H1 (cell line): ENCODE results near the gene CYP2S1. TPM values are rescaled to one million over a fixed set of nuclear protein-coding genes. Genes with fewer than 3 reads are reported as not detected.

Experiments used
- CTCF ChIA-PET: fragments of 300-600 bp; sonication (Branson Sonifier 250); formaldehyde crosslinking; loops from one replicate; lab custom pipeline; 2021; ENCODE audit not compliant: partially characterized antibody; lab: Charles Lee
- POLR2A ChIA-PET: fragments of 300-600 bp; sonication (Branson Sonifier 250); formaldehyde crosslinking; loops from one replicate; lab custom pipeline; 2021; ENCODE audit warnings: inconsistent platforms; ENCODE audit not compliant: partially characterized antibody; lab: Charles Lee
- DNase-seq, 2 experiments: peaks; one replicate each; pipeline versions ENCODE4 v3.0.0 to v3.0.0-alpha.2; 2010 to 2022; ENCODE audit warnings: low spot score in 2 of 2, low read depth in 1 of 2, mixed read lengths in 1 of 2
- FAIRE-seq: peaks from 2 replicates; lab custom pipeline; 2011; peaks lifted over from hg19 to GRCh38; lab: Jason Lieb, UNC
- H2AFZ ChIP-seq: 2 replicates; pipeline ENCODE4 v1.8.1; 2012; ENCODE audit warnings: low read length, inconsistent platforms
- H2AK5ac ChIP-seq: 2 replicates; pipeline ENCODE4 v1.6.1; 2013; ENCODE audit warnings: low read depth, low read length
- H2BK120ac ChIP-seq: replicated peaks from 2 replicates; pipeline ENCODE3; 2013; ENCODE audit warnings: low read depth, low read length, inconsistent platforms
- H2BK12ac ChIP-seq: 2 replicates; pipeline ENCODE4 v1.6.1; 2013; ENCODE audit warnings: low read depth, low read length
- H2BK15ac ChIP-seq: 2 replicates; pipeline ENCODE4 v1.6.1; 2013; ENCODE audit warnings: low read length
- H2BK20ac ChIP-seq: 2 replicates; pipeline ENCODE4 v1.6.1; 2013; ENCODE audit warnings: low read length
- H2BK5ac ChIP-seq: 2 replicates; pipeline ENCODE4 v1.6.1; 2013; ENCODE audit warnings: low read depth, low read length
- H3K14ac ChIP-seq: 2 replicates; pipeline ENCODE4 v1.6.1; 2013; ENCODE audit warnings: inconsistent platforms; ENCODE audit not compliant: insufficient read length
- H3K18ac ChIP-seq: 2 replicates; pipeline ENCODE4 v1.6.1; 2013; ENCODE audit warnings: low read length; ENCODE audit errors: extremely low read depth
- H3K23ac ChIP-seq: 2 replicates; pipeline ENCODE4 v1.6.1; 2013; ENCODE audit warnings: inconsistent platforms; ENCODE audit not compliant: insufficient read length
- H3K23me2 ChIP-seq: 2 replicates; pipeline ENCODE4 v1.6.1; 2013; ENCODE audit warnings: low read depth, low read length
- H3K27ac ChIP-seq: 2 replicates; pipeline ENCODE4 v1.6.1; 2011; ENCODE audit warnings: low read depth, low read length, inconsistent platforms
- H3K27me3 ChIP-seq, 4 experiments: replicated peaks in 1 of 4; 1 replicate in 1 of 4; 2 replicates in 3 of 4; pipeline versions ENCODE4 v1.6.1 to v1.8.1; 2011 to 2013; ENCODE audit warnings: low read length in 3 of 4, mild to moderate bottlenecking in 3 of 4, inconsistent platforms in 2 of 4, mixed read lengths in 2 of 4, moderate library complexity in 1 of 4; ENCODE audit not compliant: control insufficient read depth in 3 of 4, insufficient read depth in 3 of 4; ENCODE audit errors: extremely low read depth in 1 of 4
- H3K36me3 ChIP-seq, 4 experiments: 2 replicates each; pipeline versions ENCODE4 v1.6.1 to v1.8.1; 2011 to 2013; ENCODE audit warnings: mild to moderate bottlenecking in 4 of 4, low read length in 3 of 4, moderate library complexity in 2 of 4, control low read depth in 1 of 4, inconsistent platforms in 1 of 4; ENCODE audit not compliant: insufficient read depth in 4 of 4, control insufficient read depth in 2 of 4
- H3K4ac ChIP-seq: replicated peaks from 2 replicates; pipeline ENCODE3; 2013; ENCODE audit warnings: low read length, low read depth, mixed read lengths, inconsistent platforms; ENCODE audit not compliant: insufficient read length
- H3K4me1 ChIP-seq, 4 experiments: replicated peaks in 1 of 4; 1 replicate in 1 of 4; 2 replicates in 3 of 4; pipeline versions ENCODE4 v1.6.1 to v1.8.1; 2011 to 2013; ENCODE audit warnings: low read length in 3 of 4, inconsistent platforms in 2 of 4, mixed read lengths in 1 of 4; ENCODE audit not compliant: insufficient read depth in 4 of 4, control insufficient read depth in 3 of 4
- H3K4me2 ChIP-seq, 2 experiments: 2 replicates each; pipeline versions ENCODE4 v1.6.1 to v1.8.1; 2011 to 2013; ENCODE audit warnings: low read depth in 2 of 2, low read length in 2 of 2, control low read depth in 1 of 2, inconsistent platforms in 1 of 2, mild to moderate bottlenecking in 1 of 2; ENCODE audit not compliant: insufficient read depth in 1 of 2
- H3K4me3 ChIP-seq, 4 experiments: fragments of 200-600, 300-600 bp in 1 of 4; sonication (generic), shearing (Covaris generic), sonication (Bioruptor Twin) in 1 of 4; 2 replicates each; pipeline versions ENCODE4 v1.5.1 to v1.8.1; 2011 to 2016; ENCODE audit warnings: low read length in 4 of 4, low read depth in 3 of 4, control low read depth in 2 of 4, inconsistent platforms in 2 of 4, mild to moderate bottlenecking in 2 of 4, mixed read lengths in 1 of 4, moderate library complexity in 1 of 4; ENCODE audit not compliant: insufficient read depth in 2 of 4; ENCODE audit errors: extremely low read depth in 1 of 4
- H3K56ac ChIP-seq: replicated peaks from 2 replicates; pipeline ENCODE3; 2013; ENCODE audit warnings: low read depth, mild to moderate bottlenecking, mixed read lengths, low read length, inconsistent platforms; ENCODE audit not compliant: insufficient read length
- H3K79me1 ChIP-seq: 2 replicates; pipeline ENCODE4 v1.6.1; 2013; ENCODE audit warnings: low read depth, low read length, control low read depth
- H3K79me2 ChIP-seq, 2 experiments: 2 replicates each; pipeline versions ENCODE4 v1.6.1 to v1.8.1; 2012 to 2013; ENCODE audit warnings: low read length in 2 of 2, mild to moderate bottlenecking in 2 of 2, inconsistent platforms in 1 of 2; ENCODE audit not compliant: insufficient read depth in 2 of 2, control insufficient read depth in 1 of 2
- H3K9ac ChIP-seq, 4 experiments: replicated peaks in 1 of 4; 1 replicate in 1 of 4; 2 replicates in 3 of 4; pipeline versions ENCODE4 v1.6.1 to v1.8.1; 2011 to 2013; ENCODE audit warnings: low read depth in 3 of 4, low read length in 3 of 4, control low read depth in 2 of 4, mild to moderate bottlenecking in 2 of 4, moderate library complexity in 2 of 4, inconsistent platforms in 1 of 4; ENCODE audit errors: extremely low read depth in 1 of 4
- H3K9me3 ChIP-seq, 2 experiments: 2 replicates each; pipeline versions ENCODE4 v1.6.1 to v1.8.1; 2012 to 2013; ENCODE audit warnings: mild to moderate bottlenecking in 2 of 2, moderate library complexity in 2 of 2, control low read depth in 1 of 2, inconsistent platforms in 1 of 2, low read depth in 1 of 2, low read length in 1 of 2, mixed read lengths in 1 of 2; ENCODE audit not compliant: insufficient read depth in 2 of 2
- H4K20me1 ChIP-seq, 2 experiments: replicated peaks in 1 of 2; 2 replicates each; pipeline versions ENCODE3 to v1.8.1; 2011 to 2013; ENCODE audit warnings: inconsistent platforms in 2 of 2, low read length in 2 of 2, mild to moderate bottlenecking in 1 of 2; ENCODE audit not compliant: insufficient read depth in 2 of 2, control insufficient read depth in 1 of 2
- H4K5ac ChIP-seq: 2 replicates; pipeline ENCODE4 v1.6.1; 2013; ENCODE audit warnings: low read length, low read depth, mixed read lengths, inconsistent platforms; ENCODE audit not compliant: insufficient read length
- H4K8ac ChIP-seq: 2 replicates; pipeline ENCODE4 v1.8.0; 2013; ENCODE audit warnings: mild to moderate bottlenecking, moderate library complexity, low read length, inconsistent platforms; ENCODE audit not compliant: insufficient read depth; ENCODE audit errors: extremely low read depth
- H4K91ac ChIP-seq: replicated peaks from 2 replicates; pipeline ENCODE3; 2013; ENCODE audit warnings: low read length, mixed read lengths, inconsistent platforms; ENCODE audit not compliant: insufficient read length
- ATF2 ChIP-seq: IDR thresholded peaks from 2 replicates; pipeline ENCODE4 v1.6.1; 2012; ENCODE audit warnings: low read length, inconsistent platforms
- JUN ChIP-seq: IDR thresholded peaks from 2 replicates; pipeline ENCODE4 v1.6.1; 2011; ENCODE audit warnings: low read depth, mild to moderate bottlenecking, improper control_type of control experiment, low read length
- NRF1 ChIP-seq: IDR thresholded peaks from 2 replicates; pipeline ENCODE4 v1.6.1; 2011; ENCODE audit warnings: mild to moderate bottlenecking, low read depth, low read length, improper control_type of control experiment
- SAP30 ChIP-seq: fragments of 300-600 bp; sonication (generic); IDR thresholded peaks from 2 replicates; pipeline ENCODE4 v1.7.1; 2012; ENCODE audit warnings: low read length, moderate library complexity, mild to moderate bottlenecking, inconsistent platforms; ENCODE audit not compliant: insufficient read depth, insufficient replicate concordance
- YY1 ChIP-seq: IDR thresholded peaks from 2 replicates; pipeline ENCODE4 v1.6.1; 2011; ENCODE audit warnings: low read depth, mild to moderate bottlenecking, low read length
- whole genome bisulfite sequencing, 2 experiments: shearing (Covaris generic) in 1 of 2; methylation state at CpG; one replicate each; pipeline versions ENCODE4 v1.1.6 to v1.1.7; 2013 to 2015; ENCODE audit warnings: low lambda C conversion rate in 2 of 2, mixed read lengths in 2 of 2, inconsistent platforms in 1 of 2, low coverage in 1 of 2, missing lambda C conversion rate in 1 of 2; ENCODE audit not compliant: insufficient replicate concordance in 2 of 2, insufficient coverage in 1 of 2, insufficient read length in 1 of 2; ENCODE audit errors: extremely low coverage in 1 of 2, missing lambda C conversion rate in 1 of 2; 5-methylcytosine and 5-hydroxymethylcytosine counted together
- polyA plus RNA-seq, 7 experiments: library from polyadenylated mRNA; depleted of rRNA in 3 of 7; stranded (reverse) in 5 of 7; unstranded in 2 of 7; fragments of >200 nt in 5 of 7; fragments of 200-250 nt in 2 of 7; gene quantifications; 1 replicate in 5 of 7; 2 replicates in 1 of 7; 4 replicates in 1 of 7; pipeline versions ENCODE4 v1.2.1 to v1.2.3, GENCODE V29; 2011 to 2013; ENCODE audit warnings: missing spikeins in 2 of 7, mixed read lengths in 2 of 7
- total RNA-seq: library from RNA; stranded (reverse); fragmentation: NEBNext Ultra II Directional; extraction: Animal tissue kit (Norgen Biotek cat#: 25700); gene quantifications from 2 replicates; pipeline ENCODE4 v1.2.1, GENCODE V29; 2021

The CYP2S1 gene
- total and polyA plus RNA-seq, 2 of the 8 experiments (the other 6 are each of a cell fraction or from before 2014, with no cell fraction given), result 97.9 to 245 TPM

DNA sequence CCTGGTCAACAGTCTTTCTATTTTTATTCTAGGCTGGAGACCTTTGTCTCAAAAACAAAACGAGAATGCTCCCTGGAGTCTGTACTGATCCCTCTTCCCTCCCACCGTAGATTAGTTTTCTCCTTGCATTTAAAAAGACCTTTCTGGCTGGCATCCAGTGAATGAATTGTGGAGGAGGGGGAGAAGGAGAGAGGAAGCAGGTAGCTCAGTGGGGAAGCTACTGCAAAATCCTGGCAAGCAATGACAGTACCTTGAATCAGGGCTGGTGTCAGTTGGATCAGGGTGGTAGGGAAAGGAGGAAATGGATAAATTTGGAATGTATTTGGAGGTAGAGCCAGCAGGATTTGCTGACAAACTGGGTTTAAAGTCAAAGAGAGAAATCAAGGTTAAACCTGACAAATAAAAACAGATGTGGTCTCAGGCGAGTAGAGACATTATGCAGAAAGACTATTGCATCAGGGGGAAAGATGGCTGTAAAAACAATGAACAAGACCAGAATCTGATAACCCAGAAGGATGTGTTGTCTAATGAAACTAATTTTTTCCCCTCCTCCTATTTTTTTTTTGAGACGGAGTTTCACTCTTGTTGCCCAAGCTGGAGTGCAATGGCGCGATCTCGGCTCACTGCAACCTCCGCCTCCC lies 3.5 kb upstream of the CYP2S1 start:
- peak overlapping the region; percentile 40 for H3K56ac ChIP-seq
- H3K23me2 ChIP-seq, result peaks cover 18% of the 10 kb centered on the region
- ChIA-PET CTCF (interaction anchor here (1.0 to 2.1 kb wide), 3 partner anchors 14 to 46 kb away, joined by 3 to 9 read pairs (median 3); no protein-coding TSS in a partner anchor), POLR2A (interaction anchor here (0.6 to 3.0 kb wide), 13 partner anchors 11 to 587 kb away, joined by 3 to 15 read pairs (median 4); partner anchors contain the start of gene HNRNPUL1)
- H3K79me1 ChIP-seq, result peaks cover 3% of the 10 kb centered on the region; the same call in 1 of the 2 replicates
- peak overlapping the region in 1 of 4 experiments; percentile 22; a peak in 2 of 8 replicates for H3K4me3 ChIP-seq
- H4K5ac ChIP-seq, result peak overlapping the region; percentile 79
- H4K8ac ChIP-seq, result no peak overlapping the region
- H3K4me2 ChIP-seq, result peak overlapping the region; percentile 22 to 44
- H3K4me1 ChIP-seq, result peaks cover 6 to 28% (median 16%) of the 10 kb centered on the region in 4 experiments
- peak overlapping the region; percentile 90 for H4K91ac ChIP-seq
- H4K20me1 ChIP-seq, result peaks cover 0 to 3% of the 10 kb centered on the region in 2 experiments
- H2BK12ac ChIP-seq, result no peak overlapping the region
- no peak overlapping the region for H3K9ac ChIP-seq
- no peaks in the 10 kb centered on the region for H3K27me3 ChIP-seq
- no peak overlapping the region for H2AFZ ChIP-seq
- H3K36me3 ChIP-seq, result peaks cover 0 to 5% (median 1%) of the 10 kb centered on the region in 4 experiments; a peak in 3 of 8 replicates
- peak overlapping the region; percentile 1 for H2BK20ac ChIP-seq
- H3K79me2 ChIP-seq, result peaks cover 8 to 30% of the 10 kb centered on the region in 2 experiments
- FAIRE-seq, result peak; percentile 91
- H3K18ac ChIP-seq, result no peak overlapping the region; the same call in 1 of the 2 replicates
- peak overlapping the region; percentile 17 for H2BK120ac ChIP-seq
- peak overlapping the region; percentile 92 for H3K4ac ChIP-seq
- peak overlapping the region; percentile 43; the same call in 1 of the 2 replicates for H3K27ac ChIP-seq
- no peak overlapping the region for H3K23ac ChIP-seq
- H2AK5ac ChIP-seq, result peak overlapping the region; percentile 75; the same call in 1 of the 2 replicates
- DNase-seq, result peak in 1 of 2 experiments; percentile 85
- H3K14ac ChIP-seq, result no peak overlapping the region
- H2BK5ac ChIP-seq, result peak overlapping the region; percentile 96
- 15% methylated on average over 8 of the region's 8 CpGs; no CpG with 5 or more reads in 1 of the 2 experiments for WGBS, 2 experiments
- H3K9me3 ChIP-seq, result no peaks in the 10 kb centered on the region
- no peak overlapping the region for H2BK15ac ChIP-seq
- peak; percentile 41; the same call in 1 of the 2 replicates for TF ChIP-seq ATF2
- no peak for TF ChIP-seq JUN
- TF ChIP-seq SAP30, result no peak
- no peak for TF ChIP-seq NRF1
- no peak; the same call in 1 of the 2 replicates for TF ChIP-seq YY1
